HepG2 (cell line): ENCODE measurements around the gene AXIN2. TPM values are rescaled to one million over a fixed set of nuclear protein-coding genes. Genes with fewer than 3 reads are reported as not detected.
A peak's percentile ranks its signal among the peaks of the same experiment; 100 is the strongest.

Source experiments
- ATAC-seq: fragments of 200-7000 bp; cut with Tn5 transposase; 3 replicates; pipeline ENCODE4 v1.9.1; 2020; ENCODE audit warnings: mild to moderate bottlenecking, moderate library complexity
- BruUV-seq: library from RNA; stranded (reverse); fragments of 400-500 nt; replicated peaks from 2 replicates; lab custom pipeline; 2021; lab: Mats Ljungman, UMichigan
- CTCF ChIA-PET: fragments of 300-600 bp; formaldehyde crosslinking; extraction: SDS; loops from one replicate; lab custom pipeline; 2021; ENCODE audit warnings: low total read pairs, inconsistent platforms, low intra/inter-chr PET ratio; lab: Yijun Ruan, JAX
- POLR2A ChIA-PET: fragments of 350-600 bp; sonication (Branson Sonifier 250); formaldehyde crosslinking; loops from one replicate; lab custom pipeline; 2020; ENCODE audit warnings: antibody characterized with exemption, inconsistent platforms; lab: Yijun Ruan, JAX
- DNase-seq: peaks from one replicate; pipeline ENCODE4 v3.0.0-alpha.2; 2015; ENCODE audit warnings: low spot score
- FAIRE-seq: peaks from 3 replicates; lab custom pipeline; 2011; peaks lifted over from hg19 to GRCh38; lab: Jason Lieb, UNC
- H2AFZ ChIP-seq: one replicate; pipeline ENCODE4 v1.6.1; 2011; ENCODE audit warnings: low read length, inconsistent platforms
- H3K27ac ChIP-seq: fragments of 300-600 bp; 3 replicates; pipeline ENCODE4 v1.8.0; 2011; ENCODE audit warnings: mixed run types, mild to moderate bottlenecking, mixed read lengths, low read length, inconsistent platforms; ENCODE audit not compliant: insufficient read depth; ENCODE audit errors: extremely low read length
- H3K27me3 ChIP-seq, 2 experiments: fragments of 200-600 bp in 1 of 2; 2 replicates in 1 of 2; 3 replicates in 1 of 2; pipeline versions ENCODE4 v1.6.0 to v1.8.0; 2011; ENCODE audit warnings: low read length in 2 of 2, mild to moderate bottlenecking in 2 of 2, moderate library complexity in 2 of 2, inconsistent platforms in 1 of 2; ENCODE audit not compliant: insufficient read depth in 2 of 2, control insufficient read depth in 1 of 2
- H3K36me3 ChIP-seq, 2 experiments: fragments of 200-600 bp in 1 of 2; replicated peaks in 1 of 2; 2 replicates in 1 of 2; 3 replicates in 1 of 2; pipeline versions ENCODE4 v1.5.1 to v1.8.0; 2011; ENCODE audit warnings: low read length in 2 of 2, inconsistent platforms in 1 of 2; ENCODE audit not compliant: insufficient read depth in 2 of 2, control insufficient read depth in 1 of 2
- H3K4me1 ChIP-seq: 2 replicates; pipeline ENCODE4 v1.5.1; 2012; ENCODE audit warnings: low read length, inconsistent platforms; ENCODE audit not compliant: insufficient read depth
- H3K4me2 ChIP-seq: 2 replicates; pipeline ENCODE4 v1.6.0; 2011; ENCODE audit warnings: low read depth, low read length, inconsistent platforms
- H3K4me3 ChIP-seq, 3 experiments: fragments of 200-600 bp in 1 of 3; sonication (generic), shearing (Covaris generic) in 1 of 3; replicated peaks in 1 of 3; 2 replicates each; pipeline ENCODE4 v1.5.1; 2011 to 2016; ENCODE audit warnings: low read length in 3 of 3, inconsistent platforms in 2 of 3, low read depth in 2 of 3, mild to moderate bottlenecking in 2 of 3, control low read depth in 1 of 3, mixed read lengths in 1 of 3; ENCODE audit not compliant: insufficient read depth in 1 of 3
- H3K79me2 ChIP-seq: one replicate; pipeline ENCODE4 v1.6.1; 2011; ENCODE audit warnings: low read length, inconsistent platforms; ENCODE audit not compliant: insufficient read depth
- H3K9ac ChIP-seq: 2 replicates; pipeline ENCODE4 v1.6.0; 2011; ENCODE audit warnings: mild to moderate bottlenecking, low read depth, low read length, inconsistent platforms; ENCODE audit not compliant: insufficient read depth
- H3K9me3 ChIP-seq: 2 replicates; pipeline ENCODE4 v1.5.1; 2012; ENCODE audit warnings: mild to moderate bottlenecking, low read length
- H4K20me1 ChIP-seq: 2 replicates; pipeline ENCODE4 v1.6.0; 2011; ENCODE audit warnings: inconsistent platforms, mild to moderate bottlenecking, low read length, moderate library complexity; ENCODE audit not compliant: insufficient read depth
- AGO2 ChIP-seq: fragments of 200-400 bp; formaldehyde crosslinking; optimal IDR thresholded peaks from 2 replicates; pipeline ENCODE3; 2017; ENCODE audit warnings: mild to moderate bottlenecking, low read depth, low read length, moderate library complexity
- BORCS8-MEF2B ChIP-seq: sonication (generic); formaldehyde crosslinking; IDR thresholded peaks from 2 replicates; pipeline ENCODE4 v1.8.0; 2022; ENCODE audit warnings: mild to moderate bottlenecking, missing genetic modification reagents
- CEBPG ChIP-seq: IDR thresholded peaks from 2 replicates; pipeline ENCODE4 v1.6.1; 2016
- DPF2 ChIP-seq: sonication (generic); formaldehyde crosslinking; IDR thresholded peaks from 2 replicates; pipeline ENCODE4 v1.4.0; 2020; ENCODE audit warnings: mild to moderate bottlenecking, low read depth, missing genetic modification reagents, borderline replicate concordance
- DZIP1 ChIP-seq: sonication (generic); formaldehyde crosslinking; IDR thresholded peaks from 2 replicates; pipeline ENCODE4 v1.5.0; 2020; ENCODE audit warnings: mild to moderate bottlenecking, missing genetic modification reagents
- FLYWCH1 ChIP-seq: sonication (generic); formaldehyde crosslinking; IDR thresholded peaks from 2 replicates; pipeline ENCODE4 v1.8.1; 2023; ENCODE audit warnings: mild to moderate bottlenecking, missing genetic modification reagents
- FOXA3 ChIP-seq: IDR thresholded peaks from 2 replicates; pipeline ENCODE4 v1.6.1; 2016; ENCODE audit warnings: missing genetic modification reagents, missing compliant biosample characterization
- KMT2A ChIP-seq: sonication (generic); formaldehyde crosslinking; IDR thresholded peaks from 2 replicates; pipeline ENCODE4 v1.4.0; 2020; ENCODE audit warnings: missing genetic modification reagents
- MBNL3 ChIP-seq: fragments of 250-450 bp; sonication (Bioruptor Pico); conservative IDR thresholded peaks from 2 replicates; pipeline ENCODE4 v1.8.0; 2022; ENCODE audit warnings: mild to moderate bottlenecking, inconsistent platforms
- MXD1 ChIP-seq: sonication (generic); formaldehyde crosslinking; IDR thresholded peaks from 2 replicates; pipeline ENCODE4 v1.4.0; 2020; ENCODE audit warnings: mild to moderate bottlenecking, missing genetic modification reagents
- RBFOX2 ChIP-seq: fragments of 200-400 bp; formaldehyde crosslinking; IDR thresholded peaks from 2 replicates; pipeline ENCODE4 v1.6.1; 2017; ENCODE audit warnings: low read depth, mild to moderate bottlenecking, low read length
- SIN3A ChIP-seq: IDR thresholded peaks from 2 replicates; pipeline ENCODE4 v1.6.1; 2011; ENCODE audit warnings: low read depth, mild to moderate bottlenecking, control low read depth, low read length, borderline replicate concordance
- TP53 ChIP-seq: sonication (generic); formaldehyde crosslinking; conservative IDR thresholded peaks from 2 replicates; pipeline ENCODE4 v1.4.0; 2020; ENCODE audit warnings: missing genetic modification reagents
- U2AF1 ChIP-seq: fragments of 200-400 bp; formaldehyde crosslinking; optimal IDR thresholded peaks from 2 replicates; pipeline ENCODE3; 2017; ENCODE audit warnings: mild to moderate bottlenecking, low read depth, low read length
- ZBTB34 ChIP-seq: sonication (generic); formaldehyde crosslinking; IDR thresholded peaks from 2 replicates; pipeline ENCODE4 v1.8.0; 2022; ENCODE audit warnings: mild to moderate bottlenecking, missing genetic modification reagents
- ZNF180 ChIP-seq: sonication (generic); formaldehyde crosslinking; IDR thresholded peaks from 2 replicates; pipeline ENCODE4 v1.4.0; 2020; ENCODE audit warnings: low read depth, missing genetic modification reagents, borderline replicate concordance
- ZNF501 ChIP-seq: sonication (generic); formaldehyde crosslinking; IDR thresholded peaks from 2 replicates; pipeline ENCODE4 v1.5.1; 2020; ENCODE audit warnings: mild to moderate bottlenecking, moderate library complexity, missing genetic modification reagents
- ZNF605 ChIP-seq: sonication (generic); formaldehyde crosslinking; IDR thresholded peaks from 2 replicates; pipeline ENCODE4 v1.8.0; 2022; ENCODE audit warnings: mild to moderate bottlenecking, missing genetic modification reagents
- ZNF629 ChIP-seq: sonication (generic); formaldehyde crosslinking; conservative IDR thresholded peaks from 2 replicates; pipeline ENCODE4 v1.5.0; 2020; ENCODE audit warnings: missing genetic modification reagents
- ZNF768 ChIP-seq: sonication (generic); formaldehyde crosslinking; IDR thresholded peaks from 2 replicates; pipeline ENCODE4 v1.4.0; 2020; ENCODE audit warnings: missing genetic modification reagents
- WGBS: methylation state at CpG from one replicate; pipeline ENCODE4 v1.1.6; 2017; ENCODE audit warnings: low lambda C conversion rate; 5-methylcytosine and 5-hydroxymethylcytosine counted together
- in situ Hi-C: cut with HindIII; loops from 2 replicates; pipeline ENCODE4 v1.10.0; 2017; ENCODE audit warnings: low pct_unique_long_range_greater_than_20kb; ENCODE audit not compliant: extremely low pct_ligation_motif_present
- intact Hi-C: fragments of 100-400 bp; cut with micrococcal nuclease; formaldehyde crosslinking; loops from one replicate; pipeline ENCODE4 v1.10.0; 2022; ENCODE audit not compliant: unreplicated experiment
- polyA plus RNA-seq, 8 experiments: library from polyadenylated mRNA; depleted of rRNA in 3 of 8; stranded (reverse) in 7 of 8; unstranded in 1 of 8; fragments of >200 nt; fragmentation: Illumina TruSeq in 4 of 8; extraction: Trizol in 4 of 8; gene quantifications; 2 replicates each; pipeline versions ENCODE4 v1.2.1 to v1.2.3, GENCODE V29; 2011 to 2016; ENCODE audit warnings: low read depth in 4 of 8, missing spikeins in 1 of 8, mixed read lengths in 1 of 8; ENCODE audit not compliant: insufficient read depth in 1 of 8
- total RNA-seq, 5 experiments: library from RNA; depleted of rRNA; stranded (reverse); fragments of >200 nt; fragmentation: Illumina TruSeq; extraction: Trizol; gene quantifications; 2 replicates each; pipeline ENCODE4 v1.2.3, GENCODE V29; 2016; ENCODE audit warnings: low read depth in 1 of 5

AXIN2 gene
- total and polyA plus RNA-seq, 2 of the 13 experiments (the other 11 are each of a cell fraction or from before 2014, with no cell fraction given), result 58.6 to 63.4 TPM

GRCh38 chr17:65558311-65558682 is 3.2 kb downstream of the AXIN2 start:
- intact Hi-C loops (loop anchor here (5.0 to 10.0 kb wide), 2 partner anchors 234 to 397 kb away; no protein-coding TSS in a partner anchor), in situ Hi-C loops (loop anchor here (5.0 kb wide), 2 partner anchors 234 to 429 kb away; no protein-coding TSS in a partner anchor)
- DNase-seq, result no peak
- Histone ChIP-seq H4K20me1 (no peaks in the 10 kb centered on the region; the same call in none of the 2 replicates), H3K9ac (no peak overlapping the region), H3K79me2 (no peaks in the 10 kb centered on the region), H3K27me3 (no peaks in the 10 kb centered on the region; a peak in 1 of 5 replicates), H3K4me1 (peaks cover 17% of the 10 kb centered on the region), H3K4me2 (no peak overlapping the region), H3K36me3 (peaks cover 15 to 22% of the 10 kb centered on the region in 2 experiments), H3K9me3 (no peaks in the 10 kb centered on the region), H3K27ac (peak overlapping the region; percentile 96), H2AFZ (no peak overlapping the region), H3K4me3 (no peak overlapping the region; a peak in 1 of 6 replicates)
- FAIRE-seq, result no peak
- CTCF ChIA-PET, result no interaction called here
- ATAC-seq, result no peak
- POLR2A ChIA-PET, result interaction anchor here (0.6 to 2.9 kb wide), 9 partner anchors 28 to 238 kb away, joined by 3 to 15 read pairs (median 4); no protein-coding TSS in a partner anchor
- 1% methylated on average over 7 of the region's 15 CpGs for WGBS
- BruUV-seq, result no TSS peak
- TF ChIP-seq FOXA3 (CRISPR knock-in tag) (no peak), ZNF629 (CRISPR knock-in tag) (no peak), DZIP1 (no peak), DPF2 (CRISPR knock-in tag) (0 out of 2 replicates have a peak, but pooled peaks have one; percentile 20), KMT2A (CRISPR knock-in tag) (peak; percentile 49; the same call in 1 of the 2 replicates), ZBTB34 (CRISPR knock-in tag) (no peak), MXD1 (CRISPR knock-in tag) (peak; percentile 40; the same call in 1 of the 2 replicates), ZNF768 (CRISPR knock-in tag) (peak; percentile 36; the same call in 1 of the 2 replicates), AGO2 (peak; percentile 85), CEBPG (CRISPR knock-in tag) (no peak), RBFOX2 (peak; percentile 44; the same call in 1 of the 2 replicates), BORCS8-MEF2B (CRISPR knock-in tag) (no peak), ZNF605 (CRISPR knock-in tag) (0 out of 2 replicates have a peak, but pooled peaks have one; percentile 17), MBNL3 (no peak), ZNF501 (CRISPR knock-in tag) (peak; percentile 6; the same call in 1 of the 2 replicates), ZNF180 (CRISPR knock-in tag) (no peak), FLYWCH1 (no peak), SIN3A (no peak), TP53 (no peak), U2AF1 (peak; percentile 16)
